Fibroblast of skin of left quadriceps (primary cell): ENCODE measurements around the gene GMDS.

Experiments
- DNase-seq, 2 experiments: peaks; one replicate each; pipeline ENCODE4 v3.0.0-alpha.2; 2013; ENCODE audit warnings: low read depth in 2 of 2

The GMDS gene

GRCh38 chr6:1591243-1591642, 654.2 kb downstream of the GMDS start:
- DNase-seq, result no peak

- DNase-seq, result no peak
Measured at GRCh38 chr6:1590580-1590979, 654.8 kb downstream of the GMDS start.

GRCh38 chr6:1589208-1589607, 656.2 kb downstream of the GMDS start:
- DNase-seq, result no peak

GRCh38 chr6:1587977-1588376, 657.4 kb downstream of the GMDS start:
- no peak for DNase-seq

GRCh38 chr6:1587546-1587945, 657.9 kb downstream of the GMDS start:
- no peak for DNase-seq

- no peak for DNase-seq
Measured at GRCh38 chr6:1586861-1587450, 658.4 kb downstream of the GMDS start.

GRCh38 chr6:1586256-1586655, 659.1 kb downstream of the GMDS start:
- DNase-seq, result no peak

- DNase-seq, result no peak
Measured at GRCh38 chr6:1585669-1586049, 659.7 kb downstream of the GMDS start.

GRCh38 chr6:1584996-1585668, 660.3 kb downstream of the GMDS start:
- DNase-seq, result no peak

- no peak for DNase-seq
Measured at GRCh38 chr6:1584146-1584545, 661.3 kb downstream of the GMDS start.

- no peak for DNase-seq
Measured at GRCh38 chr6:1581120-1581991, 664.0 kb downstream of the GMDS start.

GRCh38 chr6:1580585-1580984, 664.8 kb downstream of the GMDS start:
- DNase-seq, result no peak

- no peak for DNase-seq
Measured at GRCh38 chr6:1580109-1580508, 665.3 kb downstream of the GMDS start.

- no peak for DNase-seq
Measured at GRCh38 chr6:1579096-1579495, 666.3 kb downstream of the GMDS start.

- no peak for DNase-seq
Measured at GRCh38 chr6:1577896-1578745, 667.3 kb downstream of the GMDS start.

GRCh38 chr6:1577146-1577680, 668.2 kb downstream of the GMDS start:
- no peak for DNase-seq

- no peak for DNase-seq
Measured at GRCh38 chr6:1576711-1577110, 668.7 kb downstream of the GMDS start.

GRCh38 chr6:1576166-1576565, 669.2 kb downstream of the GMDS start:
- DNase-seq, result no peak

GRCh38 chr6:1575210-1576041, 670.0 kb downstream of the GMDS start:
- no peak for DNase-seq

- no peak for DNase-seq
Measured at GRCh38 chr6:1574890-1575209, 670.6 kb downstream of the GMDS start.
